ENCODE data around the gene TMEM169.

- TF ChIP-seq, protein P1, sequence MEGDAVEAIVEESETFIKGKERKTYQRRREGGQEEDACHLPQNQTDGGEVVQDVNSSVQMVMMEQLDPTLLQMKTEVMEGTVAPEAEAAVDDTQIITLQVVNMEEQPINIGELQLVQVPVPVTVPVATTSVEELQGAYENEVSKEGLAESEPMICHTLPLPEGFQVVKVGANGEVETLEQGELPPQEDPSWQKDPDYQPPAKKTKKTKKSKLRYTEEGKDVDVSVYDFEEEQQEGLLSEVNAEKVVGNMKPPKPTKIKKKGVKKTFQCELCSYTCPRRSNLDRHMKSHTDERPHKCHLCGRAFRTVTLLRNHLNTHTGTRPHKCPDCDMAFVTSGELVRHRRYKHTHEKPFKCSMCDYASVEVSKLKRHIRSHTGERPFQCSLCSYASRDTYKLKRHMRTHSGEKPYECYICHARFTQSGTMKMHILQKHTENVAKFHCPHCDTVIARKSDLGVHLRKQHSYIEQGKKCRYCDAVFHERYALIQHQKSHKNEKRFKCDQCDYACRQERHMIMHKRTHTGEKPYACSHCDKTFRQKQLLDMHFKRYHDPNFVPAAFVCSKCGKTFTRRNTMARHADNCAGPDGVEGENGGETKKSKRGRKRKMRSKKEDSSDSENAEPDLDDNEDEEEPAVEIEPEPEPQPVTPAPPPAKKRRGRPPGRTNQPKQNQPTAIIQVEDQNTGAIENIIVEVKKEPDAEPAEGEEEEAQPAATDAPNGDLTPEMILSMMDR (conservative IDR thresholded peaks at IDR 0.05; ENCODE audit: low read depth, low read length): no peak
- no peak for TF ChIP-seq MAZ (IDR thresholded peaks at IDR 0.05; ENCODE audit: borderline replicate concordance, low read depth, low read length)
These were observed 67.3 kb downstream of the TMEM169 start for GRCh38 chr2:216148983-216149382.
